ENCODE measurements around the gene MFAP3L.

MFAP3L gene

DNA sequence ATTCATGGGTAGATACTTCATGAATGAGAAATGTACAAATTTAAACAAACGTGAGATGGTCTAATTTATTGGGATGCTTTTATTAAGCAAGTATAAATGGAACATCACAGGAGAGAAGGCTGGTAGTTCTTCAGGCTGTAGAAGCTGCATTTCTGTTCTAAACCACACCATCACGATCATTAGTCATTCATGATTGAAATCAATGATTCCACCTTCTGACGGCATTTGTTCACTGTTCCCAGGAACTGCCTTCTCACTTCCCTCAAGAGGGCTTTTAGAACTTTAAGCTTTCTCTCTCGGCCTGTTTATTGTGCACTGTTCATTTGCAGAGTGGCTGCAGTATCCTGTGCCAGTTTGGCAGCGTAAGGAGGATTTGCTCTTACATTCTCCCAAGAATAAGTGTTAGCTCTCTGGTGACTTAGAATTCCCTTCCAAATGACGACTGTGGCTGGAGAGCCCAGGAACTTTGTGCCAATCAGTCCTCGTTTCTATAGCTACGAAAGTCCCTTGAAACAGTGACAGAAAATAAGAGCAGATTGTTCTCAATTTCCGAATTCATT lies 54.7 kb downstream of the MFAP3L start (continued):
- TF ChIP-seq, protein P1, sequence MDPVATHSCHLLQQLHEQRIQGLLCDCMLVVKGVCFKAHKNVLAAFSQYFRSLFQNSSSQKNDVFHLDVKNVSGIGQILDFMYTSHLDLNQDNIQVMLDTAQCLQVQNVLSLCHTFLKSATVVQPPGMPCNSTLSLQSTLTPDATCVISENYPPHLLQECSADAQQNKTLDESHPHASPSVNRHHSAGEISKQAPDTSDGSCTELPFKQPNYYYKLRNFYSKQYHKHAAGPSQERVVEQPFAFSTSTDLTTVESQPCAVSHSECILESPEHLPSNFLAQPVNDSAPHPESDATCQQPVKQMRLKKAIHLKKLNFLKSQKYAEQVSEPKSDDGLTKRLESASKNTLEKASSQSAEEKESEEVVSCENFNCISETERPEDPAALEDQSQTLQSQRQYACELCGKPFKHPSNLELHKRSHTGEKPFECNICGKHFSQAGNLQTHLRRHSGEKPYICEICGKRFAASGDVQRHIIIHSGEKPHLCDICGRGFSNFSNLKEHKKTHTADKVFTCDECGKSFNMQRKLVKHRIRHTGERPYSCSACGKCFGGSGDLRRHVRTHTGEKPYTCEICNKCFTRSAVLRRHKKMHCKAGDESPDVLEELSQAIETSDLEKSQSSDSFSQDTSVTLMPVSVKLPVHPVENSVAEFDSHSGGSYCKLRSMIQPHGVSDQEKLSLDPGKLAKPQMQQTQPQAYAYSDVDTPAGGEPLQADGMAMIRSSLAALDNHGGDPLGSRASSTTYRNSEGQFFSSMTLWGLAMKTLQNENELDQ (tag by site-specific recombination; IDR thresholded peaks at IDR 0.05; ENCODE audit: low read depth): no peak
- TF ChIP-seq ZNF473 (tag by site-specific recombination; IDR thresholded peaks at IDR 0.05) (no peak), ZNF174 (tag by site-specific recombination; IDR thresholded peaks at IDR 0.05) (no peak)

DNA sequence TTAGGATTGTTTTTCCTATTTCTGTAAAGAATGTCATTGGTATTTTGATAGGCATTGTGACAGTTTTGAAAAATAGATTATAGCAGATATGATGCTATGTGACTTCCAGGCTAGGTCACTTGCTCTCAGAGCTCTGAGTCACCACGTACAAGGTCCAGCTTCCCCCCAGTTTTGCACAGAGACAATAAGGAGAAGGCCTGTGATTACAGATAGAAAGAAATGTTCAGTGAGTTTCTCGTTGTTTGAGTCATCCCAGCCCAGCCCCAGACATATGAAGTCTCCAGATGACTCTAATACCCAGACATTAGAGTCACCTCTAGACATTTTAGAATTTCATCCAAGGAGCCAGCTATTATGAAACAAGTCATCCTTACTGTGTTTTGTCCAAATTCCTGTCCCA lies 57.2 kb downstream of the MFAP3L start:
- H3K27ac ChIP-seq (ENCODE audit: extremely low read depth, low read depth, low read length): no peak overlapping the region
- POLR2A ChIA-PET: no interaction called here

DNA sequence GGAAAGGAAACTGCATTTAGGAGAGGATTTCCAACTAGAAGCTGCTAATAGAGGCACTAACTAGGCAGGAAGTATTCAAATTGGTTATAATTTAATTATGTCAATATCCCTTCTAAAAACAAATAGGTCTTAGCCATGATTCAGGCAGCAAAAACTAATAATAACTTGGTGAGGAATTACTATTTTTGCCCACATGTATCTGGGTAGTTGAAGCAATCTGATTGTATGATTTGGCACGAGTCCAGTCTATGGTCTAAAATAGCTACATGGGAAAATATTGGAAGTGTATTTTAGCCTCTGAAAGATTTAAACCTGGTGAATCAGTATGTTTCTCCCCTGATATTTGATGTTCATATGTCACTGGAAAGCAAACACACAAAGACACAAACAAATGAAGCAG lies 62.2 kb downstream of the MFAP3L start:
- Histone ChIP-seq H3K36me3 (ENCODE audit: control insufficient read depth in 2 of 2, insufficient read depth in 1 of 2, low read length in 2 of 2) (no peaks in the 10 kb centered on the region), H3K4me3 (ENCODE audit: low read depth, low read length) (no peak overlapping the region), H3K4me1 (ENCODE audit: control insufficient read depth, insufficient read depth, low read length) (no peaks in the 10 kb centered on the region), H3K9me3 (ENCODE audit: control insufficient read depth, insufficient read depth, low read depth, low read length) (no peaks in the 10 kb centered on the region), H3K27ac (ENCODE audit: extremely low read depth, low read depth, low read length) (no peak overlapping the region)
- ChIA-PET POLR2A (no interaction called here), CTCF (interaction anchor here (0.6 to 0.7 kb wide), 2 partner anchors 383 to 493 kb away, joined by 3 read pairs; no protein-coding TSS in a partner anchor)
- TF ChIP-seq ZNF266 (tag by site-specific recombination; IDR thresholded peaks at IDR 0.05; ENCODE audit: low read depth): no peak
- TF ChIP-seq ZNF114 (tag by site-specific recombination; IDR thresholded peaks at IDR 0.05): no peak
- TF ChIP-seq SETDB1 (IDR thresholded peaks at IDR 0.05; ENCODE audit: insufficient read length, low read length): no peak

More for the DNA sequence above, 57.2 kb downstream of the MFAP3L start:
- H3K36me3 ChIP-seq (ENCODE audit: control insufficient read depth in 2 of 2, insufficient read depth in 1 of 2, low read length in 2 of 2): no peaks in the 10 kb centered on the region
- TF ChIP-seq ZNF555 (tag by site-specific recombination; conservative IDR thresholded peaks at IDR 0.05): no peak
- TF ChIP-seq BCL11B (tag by site-specific recombination; IDR thresholded peaks at IDR 0.05; ENCODE audit: low read depth): no peak
- no peak for TF ChIP-seq ZSCAN23 (tag by site-specific recombination; IDR thresholded peaks at IDR 0.05)
- CTCF ChIA-PET: no interaction called here
- no peaks in the 10 kb centered on the region for H3K9me3 ChIP-seq (ENCODE audit: control insufficient read depth, insufficient read depth, low read depth, low read length)
- no peaks in the 10 kb centered on the region for H3K4me1 ChIP-seq (ENCODE audit: control insufficient read depth, insufficient read depth, low read length)
- H3K4me3 ChIP-seq (ENCODE audit: low read depth, low read length): no peak overlapping the region

DNA sequence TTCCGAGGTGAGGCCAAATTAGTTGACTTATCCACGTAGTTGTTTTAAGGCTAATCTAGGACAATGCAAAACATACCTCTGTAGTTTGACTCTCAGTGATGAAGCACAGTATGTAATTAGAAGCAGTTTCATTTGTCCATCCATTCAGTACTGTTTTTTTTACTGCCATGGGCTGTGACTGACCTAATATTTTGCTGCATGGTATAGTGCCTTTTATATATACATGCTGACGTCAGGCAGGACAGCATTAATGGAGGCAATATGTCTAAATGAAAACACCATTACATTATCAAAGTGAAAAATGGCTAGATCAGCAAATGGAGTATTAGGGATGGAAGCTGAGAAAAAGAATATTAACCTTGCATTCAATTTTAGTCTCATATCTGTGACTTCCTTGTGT lies 66.9 kb downstream of the MFAP3L start:
- H3K4me3 ChIP-seq (ENCODE audit: low read depth, low read length): no peak overlapping the region
- ChIA-PET CTCF (no interaction called here), POLR2A (no interaction called here)
- TF ChIP-seq, protein P2, sequence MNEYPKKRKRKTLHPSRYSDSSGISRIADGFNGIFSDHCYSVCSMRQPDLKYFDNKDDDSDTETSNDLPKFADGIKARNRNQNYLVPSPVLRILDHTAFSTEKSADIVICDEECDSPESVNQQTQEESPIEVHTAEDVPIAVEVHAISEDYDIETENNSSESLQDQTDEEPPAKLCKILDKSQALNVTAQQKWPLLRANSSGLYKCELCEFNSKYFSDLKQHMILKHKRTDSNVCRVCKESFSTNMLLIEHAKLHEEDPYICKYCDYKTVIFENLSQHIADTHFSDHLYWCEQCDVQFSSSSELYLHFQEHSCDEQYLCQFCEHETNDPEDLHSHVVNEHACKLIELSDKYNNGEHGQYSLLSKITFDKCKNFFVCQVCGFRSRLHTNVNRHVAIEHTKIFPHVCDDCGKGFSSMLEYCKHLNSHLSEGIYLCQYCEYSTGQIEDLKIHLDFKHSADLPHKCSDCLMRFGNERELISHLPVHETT (tag by site-specific recombination; IDR thresholded peaks at IDR 0.05): no peak
- TF ChIP-seq KLF16 (tag by site-specific recombination; IDR thresholded peaks at IDR 0.05): no peak
- TF ChIP-seq ZNF621 (tag by site-specific recombination; IDR thresholded peaks at IDR 0.05): no peak
- TF ChIP-seq, protein P3, sequence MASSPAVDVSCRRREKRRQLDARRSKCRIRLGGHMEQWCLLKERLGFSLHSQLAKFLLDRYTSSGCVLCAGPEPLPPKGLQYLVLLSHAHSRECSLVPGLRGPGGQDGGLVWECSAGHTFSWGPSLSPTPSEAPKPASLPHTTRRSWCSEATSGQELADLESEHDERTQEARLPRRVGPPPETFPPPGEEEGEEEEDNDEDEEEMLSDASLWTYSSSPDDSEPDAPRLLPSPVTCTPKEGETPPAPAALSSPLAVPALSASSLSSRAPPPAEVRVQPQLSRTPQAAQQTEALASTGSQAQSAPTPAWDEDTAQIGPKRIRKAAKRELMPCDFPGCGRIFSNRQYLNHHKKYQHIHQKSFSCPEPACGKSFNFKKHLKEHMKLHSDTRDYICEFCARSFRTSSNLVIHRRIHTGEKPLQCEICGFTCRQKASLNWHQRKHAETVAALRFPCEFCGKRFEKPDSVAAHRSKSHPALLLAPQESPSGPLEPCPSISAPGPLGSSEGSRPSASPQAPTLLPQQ (tag by site-specific recombination; IDR thresholded peaks at IDR 0.05): no peak
- no peak for TF ChIP-seq ZIC2 (tag by site-specific recombination; IDR thresholded peaks at IDR 0.05)
- no peaks in the 10 kb centered on the region for H3K36me3 ChIP-seq (ENCODE audit: control insufficient read depth in 2 of 2, insufficient read depth in 1 of 2, low read length in 2 of 2)
- H3K9me3 ChIP-seq (ENCODE audit: control insufficient read depth, insufficient read depth, low read depth, low read length): no peaks in the 10 kb centered on the region
- H3K27ac ChIP-seq (ENCODE audit: extremely low read depth, low read depth, low read length): no peak overlapping the region
- no peaks in the 10 kb centered on the region for H3K4me1 ChIP-seq (ENCODE audit: control insufficient read depth, insufficient read depth, low read length)

Data from HEK293 (cell line).